GM23248 (cell line): ENCODE measurements around the gene PRSS1.

Experiments
- EZH2 ChIP-seq: fragments of 200-600 bp; sonication (generic); IDR thresholded peaks from 2 replicates; pipeline ENCODE4 v1.6.1; 2018; ENCODE audit warnings: antibody characterized with exemption, mild to moderate bottlenecking; ENCODE audit not compliant: insufficient read depth, poor library complexity, severe bottlenecking
- EZH2phosphoT487 ChIP-seq: fragments of 200-600 bp; sonication (generic); IDR thresholded peaks from 2 replicates; pipeline ENCODE4 v1.6.1; 2018; ENCODE audit warnings: antibody characterized with exemption, moderate library complexity, mild to moderate bottlenecking, low read depth; ENCODE audit not compliant: insufficient read depth

- no peak for TF ChIP-seq EZH2
- peak; percentile 34; the same call in 1 of the 2 replicates for TF ChIP-seq EZH2phosphoT487
Observed at GRCh38 chr7:142796501-142797390, 47.5 kb downstream of the PRSS1 start.
